HG03439 (cell line): ENCODE measurements around the gene BANP.
"Not testable (repeated sequence)": the region's sequence is repeated elsewhere in the genome, so short reads cannot be mapped to it uniquely, and the experiment has no call there.

Experiments
- ATAC-seq: cut with Tn5 transposase; IDR thresholded peaks from one replicate; pipeline ENCODE4 v1.9.1; 2021; ENCODE audit warnings: mild to moderate bottlenecking, moderate library complexity; ENCODE audit not compliant: unreplicated experiment

BANP gene

GRCh38 chr16:88013766-88014251 lies 62.6 kb downstream of the BANP start:
- ATAC-seq: no peak

- no peak for ATAC-seq
Observed at GRCh38 chr16:88014252-88014781, 63.1 kb downstream of the BANP start.

DNA sequence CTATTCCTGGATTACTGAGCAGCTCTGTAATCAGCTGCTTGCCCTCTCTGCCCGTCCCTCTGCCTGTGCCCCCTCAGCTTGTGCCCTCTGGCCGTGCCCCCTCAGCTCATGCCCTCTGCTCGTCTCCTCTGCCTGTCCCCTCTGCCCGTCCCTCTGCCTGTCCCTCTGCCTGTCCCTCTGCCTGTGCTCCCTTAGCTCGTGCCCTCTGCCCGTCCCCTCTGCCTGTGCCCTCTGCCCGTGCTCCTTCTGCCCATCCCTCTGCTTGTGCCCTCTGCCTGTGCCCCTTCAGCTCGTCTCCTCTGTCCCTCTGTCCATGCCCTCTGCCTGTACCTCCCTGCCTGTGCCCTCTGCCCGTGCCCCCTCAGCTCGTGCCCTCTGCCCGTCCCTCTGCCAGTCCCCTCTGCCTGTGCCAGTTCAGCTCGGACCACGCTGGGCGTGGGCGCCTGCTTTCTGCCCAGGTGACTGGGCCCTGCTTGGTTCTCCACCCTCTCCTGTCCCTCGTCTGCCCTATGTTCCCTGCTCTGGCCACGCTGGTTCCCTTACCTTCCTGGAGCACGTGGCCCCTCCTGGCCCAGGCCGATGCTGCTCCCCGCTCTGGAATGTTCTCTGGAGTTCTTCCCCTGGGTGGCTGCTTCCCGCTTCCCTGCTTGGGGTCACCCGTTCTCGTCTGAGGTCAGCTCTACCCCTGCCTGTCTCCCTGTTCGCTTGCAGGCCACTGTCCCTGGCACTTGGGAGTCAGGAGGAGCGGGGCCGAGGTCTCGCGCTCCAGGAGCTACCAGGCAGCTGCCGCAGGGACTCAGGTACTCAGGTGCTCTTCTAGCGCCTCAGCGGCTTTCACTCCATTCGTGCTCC lies 63.9 kb downstream of the BANP start:
- ATAC-seq: no peak

GRCh38 chr16:88015806-88016140 lies 64.5 kb downstream of the BANP start:
- no peak for ATAC-seq

- ATAC-seq: not testable (repeated sequence)
Observed at GRCh38 chr16:88016386-88016785, 65.2 kb downstream of the BANP start.

GRCh38 chr16:88016964-88017363 lies 65.7 kb downstream of the BANP start:
- ATAC-seq: no peak

- no peak for ATAC-seq
Observed at GRCh38 chr16:88017587-88018101, 66.4 kb downstream of the BANP start.

DNA sequence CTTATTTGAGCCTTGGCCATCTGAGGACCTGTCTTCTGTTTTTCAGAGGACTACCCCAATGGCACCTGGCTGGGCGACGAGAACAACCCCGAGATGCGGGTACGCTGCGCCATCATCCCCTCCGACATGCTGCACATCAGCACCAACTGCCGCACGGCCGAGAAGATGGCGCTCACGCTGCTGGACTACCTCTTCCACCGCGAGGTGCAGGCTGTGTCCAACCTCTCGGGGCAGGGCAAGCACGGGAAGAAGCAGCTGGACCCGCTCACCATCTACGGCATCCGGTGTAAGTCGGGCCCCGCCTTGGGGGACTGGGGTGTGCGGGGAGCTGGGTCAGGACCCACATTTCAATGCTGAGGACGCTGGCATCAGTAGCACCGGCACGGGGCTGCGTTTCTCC lies 67.1 kb downstream of the BANP start:
- not testable (repeated sequence) for ATAC-seq

GRCh38 chr16:88019041-88019820 lies 68.0 kb downstream of the BANP start:
- not testable (repeated sequence) for ATAC-seq

- ATAC-seq: no peak
Observed at GRCh38 chr16:88019821-88020515, 68.7 kb downstream of the BANP start.

- no peak for ATAC-seq
Observed at GRCh38 chr16:88020516-88020885, 69.3 kb downstream of the BANP start.

GRCh38 chr16:88021041-88021970 lies 70.1 kb downstream of the BANP start:
- not testable (repeated sequence) for ATAC-seq

- no peak for ATAC-seq
Observed at GRCh38 chr16:88022076-88023042, 71.1 kb downstream of the BANP start.

- ATAC-seq: no peak
Observed at GRCh38 chr16:88023366-88023765, 72.1 kb downstream of the BANP start.

DNA sequence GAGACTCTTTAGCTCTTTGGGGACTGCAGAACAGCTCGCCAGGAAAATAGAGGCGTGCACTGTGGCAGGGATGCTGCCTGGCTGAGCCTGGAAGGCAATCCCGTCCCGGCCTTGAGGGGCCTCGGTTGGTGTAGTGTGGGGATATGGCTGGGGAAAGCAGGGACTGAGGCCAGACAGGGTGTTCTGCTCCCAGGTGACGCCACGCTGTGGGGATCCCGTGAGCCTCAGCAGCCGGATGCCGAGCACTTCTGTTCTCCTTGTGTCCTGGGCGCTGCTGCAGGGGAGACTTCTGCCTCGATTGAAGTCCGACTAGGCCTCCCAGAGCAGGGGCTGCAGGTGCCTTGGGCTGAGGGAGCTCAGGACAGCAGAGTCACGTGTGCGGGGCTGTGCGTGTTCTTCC lies 72.6 kb downstream of the BANP start:
- no peak for ATAC-seq

DNA sequence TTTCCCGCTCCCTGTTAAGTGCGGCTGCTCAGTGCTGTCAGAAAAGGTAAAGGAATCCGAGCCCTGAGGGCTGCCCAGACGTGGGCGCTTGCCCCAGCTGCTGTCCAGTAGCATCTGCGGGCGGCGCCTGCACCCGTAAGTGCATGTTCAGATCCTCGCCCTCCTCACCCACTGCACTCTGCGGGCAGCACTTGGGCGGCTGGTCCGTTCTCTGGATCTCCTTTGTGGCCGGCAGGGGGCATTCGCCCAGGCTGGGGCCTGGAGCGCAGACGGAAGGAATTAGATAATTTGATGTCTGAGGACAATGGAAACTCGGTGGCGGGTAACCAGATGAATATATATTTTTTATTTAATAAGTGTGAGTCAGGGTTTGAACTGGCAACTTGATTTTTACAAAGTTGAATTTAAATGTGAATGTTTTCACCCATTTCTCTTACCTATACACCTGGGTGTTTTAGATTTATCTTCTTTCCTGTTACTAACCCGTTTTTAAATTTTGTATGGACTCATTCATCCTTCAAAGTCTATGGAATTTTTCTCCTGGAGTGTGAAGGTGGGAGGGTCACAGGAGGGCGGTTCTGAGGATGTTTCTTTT lies 73.4 kb downstream of the BANP start:
- not testable (repeated sequence) for ATAC-seq

DNA sequence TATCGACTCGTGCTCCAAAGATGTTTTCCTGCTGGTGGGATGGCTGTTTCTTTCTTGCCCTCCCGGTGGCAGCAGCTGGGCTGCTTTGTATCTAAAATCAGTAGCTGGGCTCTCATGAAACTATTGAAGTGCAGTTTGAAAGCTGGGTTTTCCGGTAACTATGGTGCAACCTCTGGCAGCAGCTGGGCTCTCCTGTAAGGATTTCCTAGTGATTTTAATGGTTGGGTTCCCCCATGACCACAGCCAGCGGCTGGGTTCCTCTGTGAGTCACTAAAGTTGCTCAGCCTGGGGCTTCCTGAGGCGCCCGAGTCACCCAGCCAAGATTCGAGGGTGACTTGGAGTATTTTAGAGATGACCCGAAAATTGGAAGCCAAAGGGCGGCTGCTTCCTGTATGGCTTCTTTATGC lies 73.9 kb downstream of the BANP start:
- not testable (repeated sequence) for ATAC-seq

DNA sequence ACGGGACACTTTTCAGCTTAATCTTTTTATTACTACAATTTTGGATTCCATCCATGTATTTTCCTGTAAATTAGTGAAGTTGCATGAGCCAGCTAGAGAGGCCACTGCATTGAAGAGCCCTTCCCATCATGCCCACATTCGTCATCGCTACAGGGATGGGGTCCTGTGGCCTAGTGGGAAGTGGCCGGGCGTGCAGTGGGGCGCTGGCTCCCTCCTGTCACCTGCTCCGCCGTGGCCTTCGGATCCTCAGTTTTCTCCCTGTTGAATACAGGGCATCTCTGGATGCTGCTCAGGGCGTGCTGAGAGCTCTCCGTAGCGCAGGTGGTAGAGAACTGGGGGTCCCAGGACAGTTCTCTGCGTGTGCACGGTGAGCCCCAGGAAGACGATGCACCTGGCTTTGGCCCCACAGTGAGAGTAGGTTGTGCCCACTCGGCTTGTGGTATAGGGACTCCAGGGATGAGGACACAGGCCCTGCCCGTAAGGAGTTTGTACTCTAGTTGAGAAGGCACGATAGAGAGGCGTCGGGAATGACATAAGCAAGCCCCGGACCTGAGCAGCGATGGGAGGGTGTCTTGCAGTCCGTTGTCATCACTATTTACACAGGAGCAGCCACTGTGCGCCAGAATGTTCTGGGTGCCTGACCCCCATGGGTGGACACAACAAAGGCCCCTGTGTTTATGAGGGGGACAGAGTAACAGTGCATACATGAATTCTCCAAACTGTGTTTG lies 74.8 kb downstream of the BANP start:
- ATAC-seq: not testable (repeated sequence)
